Measurements from ENCODE around the gene ZMYND11. TPM values are rescaled to one million over a fixed set of nuclear protein-coding genes. Genes with fewer than 3 reads are reported as not detected.

ZMYND11 gene
- total and polyA plus RNA-seq, 2 of the 13 experiments (the other 11 are each of a cell fraction or from before 2014, with no cell fraction given) = 17.5 to 38.7 TPM

DNA sequence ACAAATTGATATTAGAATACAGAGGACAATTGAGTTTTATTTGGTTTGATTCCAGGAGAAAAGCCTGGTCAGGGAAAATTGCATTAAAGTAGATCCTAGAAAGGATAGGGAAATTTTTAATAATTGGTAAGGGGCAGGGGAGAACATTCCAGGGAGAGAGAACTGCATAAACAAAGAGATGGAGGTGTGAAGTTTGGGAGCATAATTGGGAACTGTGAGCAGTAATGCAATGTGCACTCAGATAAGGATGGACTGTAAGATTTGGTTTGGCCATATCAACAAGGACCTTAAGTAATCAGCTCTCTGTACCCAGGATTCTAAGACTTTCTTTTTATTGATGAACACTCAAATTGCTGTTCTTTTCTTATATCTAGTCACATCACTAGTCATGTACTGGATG, 41.4 kb downstream of the ZMYND11 start (continued):
- TF ChIP-seq, protein P1, sequence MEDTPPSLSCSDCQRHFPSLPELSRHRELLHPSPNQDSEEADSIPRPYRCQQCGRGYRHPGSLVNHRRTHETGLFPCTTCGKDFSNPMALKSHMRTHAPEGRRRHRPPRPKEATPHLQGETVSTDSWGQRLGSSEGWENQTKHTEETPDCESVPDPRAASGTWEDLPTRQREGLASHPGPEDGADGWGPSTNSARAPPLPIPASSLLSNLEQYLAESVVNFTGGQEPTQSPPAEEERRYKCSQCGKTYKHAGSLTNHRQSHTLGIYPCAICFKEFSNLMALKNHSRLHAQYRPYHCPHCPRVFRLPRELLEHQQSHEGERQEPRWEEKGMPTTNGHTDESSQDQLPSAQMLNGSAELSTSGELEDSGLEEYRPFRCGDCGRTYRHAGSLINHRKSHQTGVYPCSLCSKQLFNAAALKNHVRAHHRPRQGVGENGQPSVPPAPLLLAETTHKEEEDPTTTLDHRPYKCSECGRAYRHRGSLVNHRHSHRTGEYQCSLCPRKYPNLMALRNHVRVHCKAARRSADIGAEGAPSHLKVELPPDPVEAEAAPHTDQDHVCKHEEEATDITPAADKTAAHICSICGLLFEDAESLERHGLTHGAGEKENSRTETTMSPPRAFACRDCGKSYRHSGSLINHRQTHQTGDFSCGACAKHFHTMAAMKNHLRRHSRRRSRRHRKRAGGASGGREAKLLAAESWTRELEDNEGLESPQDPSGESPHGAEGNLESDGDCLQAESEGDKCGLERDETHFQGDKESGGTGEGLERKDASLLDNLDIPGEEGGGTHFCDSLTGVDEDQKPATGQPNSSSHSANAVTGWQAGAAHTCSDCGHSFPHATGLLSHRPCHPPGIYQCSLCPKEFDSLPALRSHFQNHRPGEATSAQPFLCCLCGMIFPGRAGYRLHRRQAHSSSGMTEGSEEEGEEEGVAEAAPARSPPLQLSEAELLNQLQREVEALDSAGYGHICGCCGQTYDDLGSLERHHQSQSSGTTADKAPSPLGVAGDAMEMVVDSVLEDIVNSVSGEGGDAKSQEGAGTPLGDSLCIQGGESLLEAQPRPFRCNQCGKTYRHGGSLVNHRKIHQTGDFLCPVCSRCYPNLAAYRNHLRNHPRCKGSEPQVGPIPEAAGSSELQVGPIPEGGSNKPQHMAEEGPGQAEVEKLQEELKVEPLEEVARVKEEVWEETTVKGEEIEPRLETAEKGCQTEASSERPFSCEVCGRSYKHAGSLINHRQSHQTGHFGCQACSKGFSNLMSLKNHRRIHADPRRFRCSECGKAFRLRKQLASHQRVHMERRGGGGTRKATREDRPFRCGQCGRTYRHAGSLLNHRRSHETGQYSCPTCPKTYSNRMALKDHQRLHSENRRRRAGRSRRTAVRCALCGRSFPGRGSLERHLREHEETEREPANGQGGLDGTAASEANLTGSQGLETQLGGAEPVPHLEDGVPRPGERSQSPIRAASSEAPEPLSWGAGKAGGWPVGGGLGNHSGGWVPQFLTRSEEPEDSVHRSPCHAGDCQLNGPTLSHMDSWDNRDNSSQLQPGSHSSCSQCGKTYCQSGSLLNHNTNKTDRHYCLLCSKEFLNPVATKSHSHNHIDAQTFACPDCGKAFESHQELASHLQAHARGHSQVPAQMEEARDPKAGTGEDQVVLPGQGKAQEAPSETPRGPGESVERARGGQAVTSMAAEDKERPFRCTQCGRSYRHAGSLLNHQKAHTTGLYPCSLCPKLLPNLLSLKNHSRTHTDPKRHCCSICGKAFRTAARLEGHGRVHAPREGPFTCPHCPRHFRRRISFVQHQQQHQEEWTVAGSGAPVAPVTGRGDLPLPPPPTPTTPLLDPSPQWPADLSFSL (CRISPR knock-in tag; IDR thresholded peaks at IDR 0.05) = no peak
- TF ChIP-seq ZIK1 (CRISPR knock-in tag; IDR thresholded peaks at IDR 0.05; ENCODE audit: borderline replicate concordance, low read depth) (no peak), LCORL (IDR thresholded peaks at IDR 0.05) (no peak), LCORL (CRISPR knock-in tag; IDR thresholded peaks at IDR 0.05) (no peak), CHD4 (IDR thresholded peaks at IDR 0.05; ENCODE audit: borderline replicate concordance, low read length) (no peak), TGIF2 (CRISPR knock-in tag; IDR thresholded peaks at IDR 0.05) (no peak)

DNA sequence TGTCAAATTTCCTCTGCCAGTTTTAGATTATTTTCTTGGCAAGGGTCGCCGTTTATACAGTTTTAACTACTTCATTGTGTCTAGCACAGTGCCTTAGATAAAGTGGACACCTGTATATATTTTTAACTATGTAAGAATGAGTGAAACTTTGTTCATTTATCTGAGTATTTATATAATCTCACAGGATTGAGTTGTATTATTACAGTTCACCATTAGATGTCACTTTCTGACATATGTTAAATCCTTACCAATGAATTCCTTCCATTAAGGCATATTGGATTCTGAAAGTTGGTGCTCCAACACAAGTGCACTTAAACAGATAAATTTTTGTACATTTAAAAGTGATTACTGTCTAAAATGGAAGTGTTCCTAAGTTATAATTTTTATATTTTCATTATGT, 43.0 kb downstream of the ZMYND11 start:
- intact Hi-C loops (cut with micrococcal nuclease; ENCODE audit: unreplicated experiment) = no loop called here
- BruUV-seq (replicated peaks) = no TSS peak
- H3K4me1 ChIP-seq (ENCODE audit: insufficient read depth, low read length) = no peaks in the 10 kb centered on the region

More for the DNA sequence above, 43.0 kb downstream of the ZMYND11 start:
- Histone ChIP-seq H3K27ac (ENCODE audit: extremely low read length, insufficient read depth, low read length) (no peak overlapping the region), H3K9ac (ENCODE audit: insufficient read depth, low read depth, low read length) (no peak overlapping the region), H3K4me2 (ENCODE audit: low read depth, low read length) (no peak overlapping the region), H3K36me3 (replicated peaks in 1 of 2; ENCODE audit: control insufficient read depth in 1 of 2, insufficient read depth in 2 of 2, low read length in 2 of 2) (peaks cover 3 to 7% of the 10 kb centered on the region in 2 experiments; a peak in 2 of 5 replicates), H3K27me3 (ENCODE audit: control insufficient read depth in 1 of 2, insufficient read depth in 2 of 2, low read length in 2 of 2) (no peaks in the 10 kb centered on the region), H4K20me1 (ENCODE audit: insufficient read depth, low read length) (peaks cover 2% of the 10 kb centered on the region; the same call in 1 of the 2 replicates), H3K4me3 (replicated peaks in 1 of 3; ENCODE audit: insufficient read depth in 1 of 3, low read depth in 2 of 3, low read length in 3 of 3) (no peak overlapping the region), H3K79me2 (ENCODE audit: insufficient read depth, low read length) (no peaks in the 10 kb centered on the region), H3K9me3 (ENCODE audit: low read length) (peaks cover under 1% of the 10 kb centered on the region; the same call in 1 of the 2 replicates), H2AFZ (ENCODE audit: low read length) (no peak overlapping the region)
- ATAC-seq (no peak), DNase-seq (ENCODE audit: low spot score) (peak; percentile 14), FAIRE-seq (no peak)
- in situ Hi-C loops (cut with HindIII; ENCODE audit: extremely low pct_ligation_motif_present, low pct_unique_long_range_greater_than_20kb) = no loop called here
- ChIA-PET CTCF (ENCODE audit: low intra/inter-chr PET ratio, low total read pairs) (interaction anchor here (0.7 kb wide), 1 partner anchor 31 kb away, joined by 3 read pairs; no protein-coding TSS in a partner anchor), POLR2A (no interaction called here)
- TF ChIP-seq, protein P2, sequence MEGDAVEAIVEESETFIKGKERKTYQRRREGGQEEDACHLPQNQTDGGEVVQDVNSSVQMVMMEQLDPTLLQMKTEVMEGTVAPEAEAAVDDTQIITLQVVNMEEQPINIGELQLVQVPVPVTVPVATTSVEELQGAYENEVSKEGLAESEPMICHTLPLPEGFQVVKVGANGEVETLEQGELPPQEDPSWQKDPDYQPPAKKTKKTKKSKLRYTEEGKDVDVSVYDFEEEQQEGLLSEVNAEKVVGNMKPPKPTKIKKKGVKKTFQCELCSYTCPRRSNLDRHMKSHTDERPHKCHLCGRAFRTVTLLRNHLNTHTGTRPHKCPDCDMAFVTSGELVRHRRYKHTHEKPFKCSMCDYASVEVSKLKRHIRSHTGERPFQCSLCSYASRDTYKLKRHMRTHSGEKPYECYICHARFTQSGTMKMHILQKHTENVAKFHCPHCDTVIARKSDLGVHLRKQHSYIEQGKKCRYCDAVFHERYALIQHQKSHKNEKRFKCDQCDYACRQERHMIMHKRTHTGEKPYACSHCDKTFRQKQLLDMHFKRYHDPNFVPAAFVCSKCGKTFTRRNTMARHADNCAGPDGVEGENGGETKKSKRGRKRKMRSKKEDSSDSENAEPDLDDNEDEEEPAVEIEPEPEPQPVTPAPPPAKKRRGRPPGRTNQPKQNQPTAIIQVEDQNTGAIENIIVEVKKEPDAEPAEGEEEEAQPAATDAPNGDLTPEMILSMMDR (CRISPR knock-in tag; IDR thresholded peaks at IDR 0.05) = peak; percentile 42
- no peak for TF ChIP-seq ZNF430 (CRISPR knock-in tag; IDR thresholded peaks at IDR 0.05)
- peak; percentile 50 for TF ChIP-seq STAG1 (CRISPR knock-in tag; IDR thresholded peaks at IDR 0.05)
- no peak for TF ChIP-seq ZNF225 (CRISPR knock-in tag; IDR thresholded peaks at IDR 0.05)
- TF ChIP-seq SKI (IDR thresholded peaks at IDR 0.05; ENCODE audit: partially characterized antibody) = no peak
- 83% methylated on average over 2 of the region's 2 CpGs for WGBS (ENCODE audit: low lambda C conversion rate)

All from HepG2 (cell line).